Stimulated activated CD4-positive, alpha-beta T cell treated with anti-CD3 and anti-CD28 coated beads, Interleukin-15, amount 100 ng/mL, for 1 hour (primary cell): ENCODE data around the gene GLT8D1.

ENCODE experiments used
- DNase-seq, 2 donors: peaks; one replicate each; pipeline ENCODE4 v3.0.0-alpha.2; 2020; ENCODE audit warnings: low read depth in 1 of 2, low spot score in 1 of 2

Gene GLT8D1

GRCh38 chr3:52712291-52713212, 7.0 kb upstream of the GLT8D1 start:
- DNase-seq = no peak

GRCh38 chr3:52710512-52710911, 4.9 kb upstream of the GLT8D1 start:
- DNase-seq = no peak

GRCh38 chr3:52707585-52707984, 2.0 kb upstream of the GLT8D1 start:
- DNase-seq = no peak

- DNase-seq = no peak
Measured at GRCh38 chr3:52705438-52705687, 228 bp downstream of the GLT8D1 start.

GRCh38 chr3:52704611-52705437, 767 bp downstream of the GLT8D1 start:
- no peak for DNase-seq

DNA sequence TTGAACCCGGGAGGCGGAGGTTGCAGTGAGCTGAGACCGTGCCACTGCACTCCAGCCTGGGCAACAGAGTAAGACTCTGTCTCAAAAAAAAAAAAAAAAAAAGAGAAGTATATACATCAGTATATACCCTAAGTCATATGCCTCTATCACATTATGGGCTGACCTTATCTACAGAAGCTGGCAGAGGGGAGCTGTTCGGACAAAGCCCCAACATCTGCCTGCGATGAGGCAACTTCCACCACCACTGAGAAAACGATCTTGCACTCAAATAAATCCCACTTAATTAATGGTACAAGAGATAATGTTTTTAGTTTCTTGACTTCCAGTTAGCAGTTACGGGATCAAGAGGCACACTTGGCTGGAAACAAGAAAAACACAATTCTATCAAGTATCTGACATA, 2.2 kb downstream of the GLT8D1 start:
- DNase-seq = no peak

DNA sequence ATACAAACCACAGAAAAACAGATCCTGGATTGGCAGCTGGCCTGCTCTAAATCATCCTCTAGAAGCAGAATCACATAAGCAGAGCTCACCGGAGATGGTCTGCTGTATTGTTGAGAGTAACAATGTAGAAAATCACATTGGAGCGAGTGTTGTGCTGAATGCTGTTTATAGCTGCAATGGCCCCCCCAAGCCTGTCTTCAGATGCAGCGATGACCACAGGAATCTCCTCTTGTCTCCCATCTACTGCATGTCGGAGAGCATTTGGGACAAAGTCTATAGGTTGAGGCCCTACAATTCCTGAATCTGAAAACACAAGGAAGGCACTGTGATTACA, 8.0 kb downstream of the GLT8D1 start:
- no peak for DNase-seq

- DNase-seq = no peak
Measured at GRCh38 chr3:52696830-52697631, 8.6 kb downstream of the GLT8D1 start.

DNA sequence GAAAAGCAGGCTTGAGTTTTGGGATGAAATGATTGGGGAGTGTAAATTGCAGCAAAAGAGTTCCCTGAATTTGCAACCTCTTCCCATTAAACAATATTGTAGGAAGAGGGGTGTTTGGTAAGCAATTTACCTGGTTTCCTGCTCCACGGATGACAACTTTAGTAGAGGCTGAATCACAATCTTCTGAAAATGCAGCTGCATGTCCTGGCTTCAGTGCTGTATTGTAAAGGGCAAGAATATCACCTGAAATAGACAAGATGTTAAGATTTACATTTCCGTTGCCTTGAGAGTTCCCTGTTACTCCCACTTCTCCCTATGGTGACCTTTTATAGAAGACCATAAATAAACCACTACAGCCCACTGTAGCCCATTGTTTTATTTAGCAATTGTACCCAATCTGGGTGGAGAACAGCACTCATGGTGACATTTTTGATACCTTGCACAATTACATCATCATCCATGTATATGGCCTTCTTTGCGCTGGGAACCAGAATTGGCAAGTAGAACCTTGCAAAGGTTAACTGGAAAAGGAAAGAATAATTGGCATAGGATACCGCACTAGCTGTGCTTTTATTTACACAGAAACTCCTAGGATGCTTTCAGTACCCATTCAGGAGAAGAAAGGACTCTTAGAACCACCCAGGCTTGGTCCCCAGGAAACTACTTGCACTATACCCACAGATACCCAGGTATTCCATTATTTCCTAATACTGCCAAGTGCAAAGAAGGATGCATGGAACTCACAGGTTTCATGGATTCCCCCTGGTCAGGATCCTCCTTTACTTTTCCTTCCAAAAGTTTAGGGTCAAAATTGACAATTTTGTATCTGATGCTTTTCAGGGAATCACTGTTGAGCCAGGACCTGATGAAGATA, 9.6 kb downstream of the GLT8D1 start:
- no peak for DNase-seq

GRCh38 chr3:52694528-52695189, 10.9 kb downstream of the GLT8D1 start:
- no peak for DNase-seq

DNA sequence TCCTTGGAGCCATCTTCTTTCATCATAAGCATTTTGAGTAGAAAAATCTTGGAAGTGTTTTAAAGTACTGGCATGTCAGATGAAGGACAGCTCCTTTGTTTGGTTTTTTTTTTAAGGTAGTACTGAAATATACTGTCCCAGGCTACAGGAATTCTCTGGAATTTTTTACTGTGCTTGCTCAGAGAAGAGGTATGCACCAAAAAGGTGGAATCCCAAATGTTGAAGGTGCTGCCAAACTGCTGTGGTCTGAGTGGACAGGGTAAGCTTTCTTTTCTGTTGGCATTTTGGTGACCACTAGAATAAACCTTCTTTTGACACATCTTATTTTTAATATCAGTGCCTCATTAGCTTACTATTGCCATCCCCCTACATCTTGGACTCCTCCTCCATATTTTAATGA, 12.5 kb downstream of the GLT8D1 start:
- no peak for DNase-seq

- no peak for DNase-seq
Measured at GRCh38 chr3:52690560-52690959, 15.0 kb downstream of the GLT8D1 start.

GRCh38 chr3:52689151-52689550, 16.4 kb downstream of the GLT8D1 start:
- DNase-seq = no peak

DNA sequence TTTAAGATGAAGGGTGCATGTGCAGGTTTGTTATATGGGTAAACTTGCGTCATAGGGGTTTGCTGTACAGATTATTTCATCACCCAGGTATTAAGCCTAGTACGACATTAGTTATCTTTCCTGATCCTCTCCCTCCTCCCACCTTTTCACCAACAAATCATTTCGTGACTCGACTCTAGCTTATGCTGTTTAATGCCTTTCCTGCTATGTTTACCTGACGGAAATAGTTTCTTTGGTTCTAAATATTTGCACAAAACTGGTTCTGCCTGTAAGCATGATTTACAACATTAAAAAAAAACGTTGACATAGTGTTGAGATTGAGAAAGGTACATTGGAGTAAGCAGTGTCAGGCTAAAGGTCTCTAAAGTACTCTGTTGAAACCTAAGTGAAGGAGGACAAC, 17.3 kb downstream of the GLT8D1 start:
- DNase-seq = no peak

DNA sequence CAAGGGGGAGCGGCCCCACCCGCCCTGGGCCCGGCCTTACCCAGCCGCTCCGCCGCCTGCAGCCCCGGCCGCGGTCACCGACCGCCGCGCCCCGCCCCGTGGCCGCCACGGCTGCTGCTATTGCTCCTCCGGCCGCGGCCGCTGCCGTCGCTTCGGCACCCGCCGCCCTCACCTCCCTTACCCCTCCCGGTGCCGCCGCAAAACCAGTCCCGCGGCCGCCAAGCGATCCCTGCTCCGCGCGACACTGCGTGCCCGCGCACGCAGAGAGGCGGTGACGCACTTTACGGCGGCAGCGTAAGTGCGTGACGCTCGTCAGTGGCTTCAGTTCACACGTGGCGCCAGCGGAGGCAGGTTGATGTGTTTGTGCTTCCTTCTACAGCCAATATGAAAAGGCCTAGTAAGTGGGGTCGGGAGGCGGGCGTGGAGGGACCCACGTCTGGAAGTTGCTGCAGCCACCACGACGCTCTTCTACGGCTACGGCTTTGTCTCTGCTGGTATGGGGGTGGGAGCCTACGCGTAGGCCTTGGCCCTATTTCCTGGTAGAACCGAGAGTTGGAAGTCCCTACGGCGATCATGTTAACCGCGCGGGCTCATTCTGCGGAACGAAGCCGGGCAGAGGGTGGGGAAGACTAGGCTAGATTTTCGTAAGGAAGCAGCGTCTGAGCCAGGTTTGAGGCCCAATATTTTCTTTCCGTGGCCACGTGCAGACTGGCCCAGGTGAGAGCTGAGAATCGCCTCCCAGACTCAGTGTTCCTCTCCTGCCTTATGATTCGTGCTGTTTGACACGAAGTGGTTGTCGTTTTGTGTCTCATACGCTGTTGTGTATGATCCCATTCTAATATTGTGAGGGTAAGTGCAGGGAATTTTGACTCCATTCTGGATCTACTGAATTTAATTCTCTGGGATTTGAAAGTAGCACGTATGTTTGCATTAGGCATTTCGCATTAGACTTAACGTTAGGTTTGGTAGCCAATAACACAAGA, 19.6 kb downstream of the GLT8D1 start, which contains the start of the genes GNL3 and PBRM1:
Gene GNL3 (plus strand): TSS at position 324 of the 983 bp plus-strand sequence. CDS start 61 bp downstream, at position 385.
Gene PBRM1 (minus strand): TSS at position 205 of the 983 bp plus-strand sequence.
- peak; percentile 85 to 89 for DNase-seq

DNA sequence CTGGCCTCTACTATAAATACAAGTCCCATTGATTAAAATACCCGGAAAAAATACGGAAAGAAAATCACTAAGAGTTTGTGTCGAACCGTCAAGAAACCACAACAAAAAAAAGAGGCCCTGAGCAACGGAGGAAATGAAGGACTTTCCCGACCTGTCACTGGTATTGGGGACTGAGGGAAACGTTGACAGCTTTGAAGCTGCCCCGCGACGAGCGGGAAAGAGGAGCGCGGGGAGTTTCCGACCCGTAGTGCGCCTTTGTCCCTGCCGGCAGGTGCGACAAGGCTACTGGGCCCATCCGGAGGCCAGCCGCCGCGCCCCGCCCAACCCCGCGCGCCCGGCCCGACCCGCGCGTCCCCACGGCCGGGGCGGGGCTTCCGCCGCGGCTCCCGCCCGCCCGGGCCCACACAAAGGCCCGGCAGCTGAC, 20.3 kb downstream of the GLT8D1 start:
- DNase-seq = peak; percentile 57 to 66

DNA sequence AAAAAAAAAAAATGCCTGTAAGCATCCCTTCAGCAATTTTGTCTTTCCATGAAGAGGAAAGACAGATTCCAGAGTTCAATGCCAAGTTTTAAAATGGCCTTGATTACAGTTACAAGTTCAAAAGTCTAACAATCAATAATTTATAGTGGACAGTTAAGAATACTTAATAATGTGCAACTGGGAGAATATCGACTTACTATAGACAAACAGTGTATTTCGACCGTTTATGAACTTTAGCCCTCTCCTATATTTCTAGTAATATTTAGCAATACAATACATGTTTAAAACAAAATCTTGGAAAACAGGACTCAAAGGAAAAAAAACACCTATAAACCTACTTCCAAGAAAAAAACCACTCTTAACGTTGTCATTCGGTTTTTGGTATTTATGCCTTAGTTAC, 21.4 kb downstream of the GLT8D1 start:
- DNase-seq = no peak

GRCh38 chr3:52683611-52684010, 22.0 kb downstream of the GLT8D1 start:
- no peak for DNase-seq

- DNase-seq = no peak
Measured at GRCh38 chr3:52682016-52682415, 23.6 kb downstream of the GLT8D1 start.
